ENCODE data around the gene DICER1.

DICER1 gene

DNA sequence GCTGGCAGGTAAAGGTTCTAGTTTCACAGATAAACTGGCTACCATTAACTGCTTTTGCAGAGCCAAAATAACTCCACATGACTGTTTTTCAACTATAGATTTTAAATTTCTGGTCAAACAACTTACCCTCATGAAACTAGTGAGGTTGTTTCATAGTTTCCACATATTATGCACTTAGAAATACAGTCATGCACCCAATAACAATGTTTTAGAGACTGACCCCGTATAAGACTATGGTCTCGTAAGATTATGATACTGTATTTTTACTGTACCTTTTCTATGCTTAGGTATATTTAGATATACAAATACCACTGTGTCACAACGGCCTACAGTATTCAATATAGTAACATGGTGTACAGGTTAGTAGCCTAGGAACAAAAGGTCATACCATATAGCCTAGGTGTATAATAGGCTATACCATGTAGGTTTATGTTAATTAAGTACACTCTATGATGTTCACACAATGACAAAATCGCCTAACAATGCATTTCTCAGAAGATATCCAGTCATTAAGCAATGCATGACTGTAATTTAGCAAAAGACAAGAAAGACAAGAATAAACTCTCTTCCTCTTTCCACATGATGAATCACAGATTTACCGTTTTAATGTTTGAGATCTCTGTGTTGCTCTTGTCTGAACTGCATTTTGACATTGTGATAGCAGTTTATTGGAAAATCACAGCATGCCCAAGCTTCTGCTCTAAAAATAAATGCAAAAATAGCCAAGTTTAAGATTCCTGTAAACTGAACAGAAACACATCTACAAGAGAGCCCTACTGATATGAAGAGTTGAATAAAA, 17.1 kb downstream of the DICER1 start:
- peak overlapping the region; percentile 51 for H3K27ac ChIP-seq
- TF ChIP-seq, protein P1, sequence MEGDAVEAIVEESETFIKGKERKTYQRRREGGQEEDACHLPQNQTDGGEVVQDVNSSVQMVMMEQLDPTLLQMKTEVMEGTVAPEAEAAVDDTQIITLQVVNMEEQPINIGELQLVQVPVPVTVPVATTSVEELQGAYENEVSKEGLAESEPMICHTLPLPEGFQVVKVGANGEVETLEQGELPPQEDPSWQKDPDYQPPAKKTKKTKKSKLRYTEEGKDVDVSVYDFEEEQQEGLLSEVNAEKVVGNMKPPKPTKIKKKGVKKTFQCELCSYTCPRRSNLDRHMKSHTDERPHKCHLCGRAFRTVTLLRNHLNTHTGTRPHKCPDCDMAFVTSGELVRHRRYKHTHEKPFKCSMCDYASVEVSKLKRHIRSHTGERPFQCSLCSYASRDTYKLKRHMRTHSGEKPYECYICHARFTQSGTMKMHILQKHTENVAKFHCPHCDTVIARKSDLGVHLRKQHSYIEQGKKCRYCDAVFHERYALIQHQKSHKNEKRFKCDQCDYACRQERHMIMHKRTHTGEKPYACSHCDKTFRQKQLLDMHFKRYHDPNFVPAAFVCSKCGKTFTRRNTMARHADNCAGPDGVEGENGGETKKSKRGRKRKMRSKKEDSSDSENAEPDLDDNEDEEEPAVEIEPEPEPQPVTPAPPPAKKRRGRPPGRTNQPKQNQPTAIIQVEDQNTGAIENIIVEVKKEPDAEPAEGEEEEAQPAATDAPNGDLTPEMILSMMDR (conservative IDR thresholded peaks at IDR 0.05), result no peak

DNA sequence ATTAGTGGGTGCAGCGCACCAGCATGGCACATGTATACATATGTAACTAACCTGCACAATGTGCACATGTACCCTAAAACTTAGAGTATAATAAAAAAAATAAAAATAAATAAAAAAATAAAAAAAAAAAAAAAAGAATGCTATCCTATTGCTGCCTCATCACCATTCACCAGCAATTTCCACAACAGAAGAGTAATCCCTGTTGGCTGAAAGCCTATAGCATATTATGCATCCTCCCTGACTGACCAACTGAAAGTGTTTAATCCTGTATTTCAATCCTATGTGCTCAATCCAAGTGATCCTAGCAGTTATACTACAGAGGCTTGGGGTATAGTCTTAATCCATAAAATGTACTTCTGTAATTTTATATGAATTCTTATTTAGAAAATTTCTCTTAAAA, 18.5 kb downstream of the DICER1 start:
- no peak overlapping the region for H3K27ac ChIP-seq
- TF ChIP-seq, protein P1 (conservative IDR thresholded peaks at IDR 0.05), result no peak

DNA sequence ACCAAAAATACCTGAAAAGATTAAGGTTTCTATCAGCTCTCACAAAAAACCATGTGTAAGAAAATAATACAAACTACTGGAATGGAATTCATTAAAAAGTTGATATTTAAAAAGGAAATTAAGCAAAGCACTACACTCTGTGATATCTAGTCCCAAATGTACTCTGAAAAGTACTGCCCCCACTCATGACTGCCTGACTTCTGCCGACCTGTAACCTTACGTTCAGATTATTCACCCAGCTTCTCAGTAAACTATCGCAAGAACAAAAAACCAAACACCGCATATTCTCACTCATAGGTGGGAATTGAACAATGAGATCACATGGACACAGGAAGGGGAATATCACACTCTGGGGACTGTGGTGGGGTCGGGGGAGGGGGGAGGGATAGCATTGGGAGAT, 18.9 kb downstream of the DICER1 start:
- H3K27ac ChIP-seq, result peak overlapping the region; percentile 54; the same call in 1 of the 2 replicates

DNA sequence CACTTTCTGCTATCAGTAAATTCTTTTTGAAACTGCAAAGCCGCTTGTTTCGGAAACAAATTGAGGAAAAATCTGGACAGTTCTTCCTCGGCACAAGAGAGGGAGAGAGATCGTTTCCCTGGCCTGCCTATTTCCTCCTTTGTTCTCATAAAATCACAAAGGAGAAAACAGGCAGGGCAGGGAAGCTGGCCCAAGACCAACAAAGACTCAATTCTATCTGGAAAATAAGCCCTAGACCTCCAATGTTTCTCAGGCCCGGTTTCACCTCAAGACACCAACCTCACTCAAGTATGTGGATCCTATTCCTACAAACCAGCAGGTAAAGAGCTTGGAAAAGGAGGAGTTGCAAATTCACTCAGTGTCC, 19.5 kb downstream of the DICER1 start:
- H3K27ac ChIP-seq, result peak overlapping the region; percentile 54
- TF ChIP-seq, protein P1 (conservative IDR thresholded peaks at IDR 0.05), result no peak

DNA sequence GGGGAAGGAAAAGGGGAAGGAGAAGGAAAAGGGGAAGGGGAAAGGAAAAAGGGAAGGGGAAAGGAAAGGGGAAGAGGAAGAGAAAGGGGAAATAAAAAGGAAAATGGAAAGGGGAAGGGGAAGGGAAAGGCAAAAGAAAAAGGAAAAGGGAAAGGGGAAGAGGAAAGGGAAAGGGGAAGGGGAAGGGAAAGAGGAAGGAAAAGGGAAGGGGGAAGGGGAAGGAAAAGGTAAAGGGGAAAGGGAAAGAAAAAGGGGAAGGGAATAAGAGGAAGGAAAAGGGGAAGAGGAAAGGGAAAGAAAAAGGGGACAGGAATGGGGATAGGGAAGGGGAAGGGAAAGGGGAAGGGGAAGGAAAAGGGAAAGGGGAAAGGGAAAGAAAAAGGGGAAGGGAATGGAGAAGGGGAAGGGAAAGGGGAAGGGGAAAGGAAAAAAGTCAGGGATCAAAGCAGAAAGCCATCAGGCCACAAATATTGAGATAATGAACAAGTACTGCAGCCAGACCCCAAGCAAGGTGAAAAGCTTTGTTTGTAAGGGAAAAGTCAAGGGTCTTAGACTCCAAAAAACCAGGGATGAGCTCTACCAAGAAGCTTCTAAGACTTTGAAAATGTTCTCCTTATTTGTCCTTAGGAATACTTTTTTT, 20.0 kb downstream of the DICER1 start:
- H3K27ac ChIP-seq, result peak overlapping the region; percentile 54
- TF ChIP-seq, protein P1 (conservative IDR thresholded peaks at IDR 0.05), result no peak

DNA sequence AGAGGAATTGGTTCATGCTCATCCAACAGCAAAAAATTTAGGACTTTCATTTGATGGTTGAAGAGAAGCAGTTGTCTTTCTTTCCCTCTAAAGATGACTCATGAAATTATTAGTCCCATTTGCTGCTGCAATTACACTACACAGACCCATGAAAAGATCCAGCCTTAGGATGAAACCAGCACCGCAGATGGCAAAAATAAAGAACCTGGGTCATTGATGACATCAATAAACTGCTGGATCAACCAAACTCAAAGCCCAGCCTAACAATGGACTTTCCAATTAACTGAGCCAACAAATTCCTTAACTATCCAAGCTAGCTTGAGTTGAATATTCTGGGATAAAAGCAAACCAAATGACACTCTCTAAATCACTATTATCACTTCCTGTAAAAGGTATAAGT, 20.7 kb downstream of the DICER1 start:
- H3K27ac ChIP-seq, result no peak overlapping the region

DNA sequence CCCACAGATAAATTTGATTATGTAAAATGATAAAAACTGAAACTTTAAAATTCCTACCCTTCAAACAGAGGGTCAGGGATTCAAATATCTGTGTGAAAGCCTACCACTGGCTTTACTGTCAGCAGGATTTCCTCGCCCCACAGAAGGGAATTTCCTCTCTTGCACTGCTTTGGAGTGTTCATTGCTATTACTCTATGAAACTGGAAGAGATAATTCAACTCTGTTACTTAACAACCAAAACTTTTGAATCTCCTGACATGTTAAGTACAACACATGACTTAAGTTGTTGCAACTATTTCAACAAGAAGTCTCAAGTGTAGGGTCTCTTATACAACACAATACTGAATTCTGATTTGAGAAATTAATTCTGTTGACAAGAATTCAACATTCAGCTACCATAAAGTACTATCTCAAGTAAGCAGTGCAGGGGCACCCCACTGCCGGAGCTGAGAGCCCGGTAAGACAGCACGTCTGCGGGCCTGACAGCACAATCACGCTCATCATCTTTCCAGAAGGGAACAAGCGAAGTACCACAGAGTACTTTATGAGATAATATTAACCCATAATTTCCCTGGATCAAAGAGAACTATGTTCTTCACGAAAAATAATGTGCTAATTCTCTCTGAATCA, 22.9 kb downstream of the DICER1 start:
- TF ChIP-seq, protein P1 (conservative IDR thresholded peaks at IDR 0.05), result no peak
- H3K27ac ChIP-seq, result no peak overlapping the region

More for the DNA sequence above, 20.7 kb downstream of the DICER1 start:
- TF ChIP-seq, protein P1 (conservative IDR thresholded peaks at IDR 0.05), result no peak

Data from VCaP (cell line).